Neuronal stem cell (in vitro differentiated cells): Measurements from ENCODE around the gene IRF6.
A peak's percentile ranks its signal among the peaks of the same experiment; 100 is the strongest.

Experiments
- DNase-seq: peaks from one replicate; pipeline ENCODE4 v3.0.0-alpha.2; 2013; ENCODE audit warnings: low spot score
- H2AFZ ChIP-seq: one replicate; pipeline ENCODE4 v1.6.1; 2013; ENCODE audit warnings: mild to moderate bottlenecking, low read length, inconsistent platforms
- H2AK5ac ChIP-seq: 2 replicates; pipeline ENCODE4 v1.6.1; 2013; ENCODE audit warnings: low read depth, mild to moderate bottlenecking, inconsistent platforms, low read length, moderate library complexity, mixed read lengths
- H2BK120ac ChIP-seq: 2 replicates; pipeline ENCODE4 v1.6.1; 2013; ENCODE audit warnings: low read depth, mild to moderate bottlenecking, inconsistent platforms, low read length, moderate library complexity, mixed read lengths
- H2BK12ac ChIP-seq: one replicate; pipeline ENCODE4 v1.6.1; 2013; ENCODE audit warnings: low read length, inconsistent platforms
- H2BK15ac ChIP-seq: 2 replicates; pipeline ENCODE4 v1.6.1; 2013; ENCODE audit warnings: mild to moderate bottlenecking, low read length, inconsistent platforms, mixed read lengths
- H2BK5ac ChIP-seq: one replicate; pipeline ENCODE4 v1.6.1; 2013; ENCODE audit warnings: inconsistent platforms, mild to moderate bottlenecking, low read length, moderate library complexity
- H3K14ac ChIP-seq: one replicate; pipeline ENCODE4 v1.6.1; 2013; ENCODE audit warnings: low read length, inconsistent platforms
- H3K18ac ChIP-seq: 2 replicates; pipeline ENCODE4 v1.6.1; 2013; ENCODE audit warnings: low read length, inconsistent platforms
- H3K23ac ChIP-seq: 2 replicates; pipeline ENCODE4 v1.6.1; 2013; ENCODE audit warnings: low read depth, mild to moderate bottlenecking, mixed read lengths, low read length, inconsistent platforms; ENCODE audit not compliant: poor library complexity
- H3K27ac ChIP-seq: replicated peaks from 3 replicates; pipeline ENCODE4 v1.5.1; 2013; ENCODE audit warnings: low read length, inconsistent platforms
- H3K27me3 ChIP-seq, 3 experiments: 2 replicates each; pipeline ENCODE4 v1.6.1; 2013; ENCODE audit warnings: low read length in 3 of 3, mild to moderate bottlenecking in 2 of 3, inconsistent platforms in 1 of 3, low read depth in 1 of 3, mixed read lengths in 1 of 3, moderate library complexity in 1 of 3; ENCODE audit not compliant: control insufficient read depth in 3 of 3, insufficient read depth in 3 of 3
- H3K36me3 ChIP-seq, 2 donors: replicated peaks in 1 of 2; 2 replicates each; pipeline ENCODE4 v1.6.1; 2013; ENCODE audit warnings: low read length in 2 of 2; ENCODE audit not compliant: control insufficient read depth in 2 of 2, insufficient read depth in 2 of 2
- H3K4ac ChIP-seq: 2 replicates; pipeline ENCODE4 v1.6.1; 2013; ENCODE audit warnings: inconsistent platforms, mild to moderate bottlenecking, low read length, moderate library complexity
- H3K4me1 ChIP-seq, 2 donors: 1 replicate in 1 of 2; 2 replicates in 1 of 2; pipeline ENCODE4 v1.6.1; 2013; ENCODE audit warnings: low read length in 2 of 2, low read depth in 1 of 2; ENCODE audit not compliant: control insufficient read depth in 2 of 2, insufficient read depth in 1 of 2
- H3K4me2 ChIP-seq: one replicate; pipeline ENCODE4 v1.6.1; 2013; ENCODE audit warnings: mild to moderate bottlenecking, low read length, inconsistent platforms; ENCODE audit not compliant: insufficient read depth, poor library complexity, severe bottlenecking
- H3K4me3 ChIP-seq, 2 donors: 2 replicates each; pipeline ENCODE4 v1.5.1; 2013; ENCODE audit warnings: low read length in 2 of 2, mild to moderate bottlenecking in 2 of 2, inconsistent platforms in 1 of 2, moderate library complexity in 1 of 2
- H3K79me1 ChIP-seq: one replicate; pipeline ENCODE4 v1.6.1; 2013; ENCODE audit warnings: low read depth, mild to moderate bottlenecking, inconsistent platforms, low read length, moderate library complexity
- H3K9ac ChIP-seq: one replicate; pipeline ENCODE4 v1.6.1; 2013; ENCODE audit warnings: mild to moderate bottlenecking, low read depth, low read length, inconsistent platforms; ENCODE audit not compliant: poor library complexity
- H3K9me3 ChIP-seq, 2 donors: replicated peaks in 1 of 2; 2 replicates each; pipeline versions ENCODE3 to v1.6.1; 2013; ENCODE audit warnings: low read length in 2 of 2, mild to moderate bottlenecking in 2 of 2, inconsistent platforms in 1 of 2, low read depth in 1 of 2, mixed read lengths in 1 of 2, moderate library complexity in 1 of 2; ENCODE audit not compliant: control insufficient read depth in 2 of 2, insufficient read depth in 1 of 2
- H4K8ac ChIP-seq: one replicate; pipeline ENCODE4 v1.6.1; 2013; ENCODE audit warnings: low read depth, mild to moderate bottlenecking, inconsistent platforms, low read length, moderate library complexity
- H4K91ac ChIP-seq: one replicate; pipeline ENCODE4 v1.6.1; 2013; ENCODE audit warnings: low read length, low read depth, mild to moderate bottlenecking, inconsistent platforms; ENCODE audit not compliant: poor library complexity
- WGBS, 2 donors: extraction: QIAGEN DNeasy Blood & Tissue Kit; methylation state at CpG; one replicate each; pipeline ENCODE4 v1.1.7; 2013; ENCODE audit warnings: missing lambda C conversion rate in 2 of 2, mixed read lengths in 1 of 2; ENCODE audit not compliant: insufficient read length in 2 of 2, insufficient replicate concordance in 1 of 2; ENCODE audit errors: extremely low coverage in 2 of 2; 5-methylcytosine and 5-hydroxymethylcytosine counted together

Gene IRF6

DNA sequence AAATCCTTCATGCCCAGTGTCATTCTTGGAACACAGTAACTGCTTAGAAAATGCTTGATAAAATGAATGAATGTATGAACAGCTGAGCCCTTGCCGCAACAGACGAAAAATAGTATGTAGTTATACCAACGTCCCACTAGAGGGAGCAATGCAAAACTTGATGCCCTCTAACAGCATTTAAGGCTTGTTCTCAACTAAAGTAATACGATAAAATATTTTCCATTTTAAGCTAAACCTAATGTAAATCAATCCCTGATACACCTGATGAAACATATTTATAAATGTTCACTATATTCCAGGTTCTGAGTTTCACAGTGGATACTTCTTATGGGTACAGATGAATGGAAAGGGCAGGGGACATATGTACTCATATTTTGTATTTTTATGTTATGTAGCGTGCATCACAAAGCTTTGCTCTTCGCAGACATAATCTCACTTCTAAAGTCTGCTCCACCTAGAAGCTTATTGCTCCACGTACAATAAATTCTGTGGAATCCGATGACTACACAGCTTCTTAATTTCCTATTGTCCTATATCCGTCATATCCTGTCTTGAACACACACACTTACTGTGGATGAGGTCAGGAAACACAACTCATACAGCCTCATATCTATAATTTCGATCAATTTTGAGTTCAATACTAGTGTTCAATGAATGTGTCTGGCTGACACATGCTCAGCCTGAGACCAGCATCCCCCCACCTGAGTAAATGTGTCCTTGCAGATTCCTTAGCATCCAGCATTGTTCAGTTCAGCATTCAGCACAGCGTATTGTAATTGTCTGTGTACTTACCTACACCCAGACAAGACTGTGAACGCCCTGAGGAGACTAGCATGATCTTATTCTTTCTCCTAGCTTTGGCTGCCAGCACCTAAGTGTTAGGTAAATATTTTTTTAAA, 17.4 kb upstream of the IRF6 start:
- DNase-seq: peak; percentile 39
- Histone ChIP-seq H2BK120ac (no peak overlapping the region), H2BK5ac (no peak overlapping the region), H4K8ac (no peak overlapping the region), H3K79me1 (no peaks in the 10 kb centered on the region), H2BK12ac (no peak overlapping the region), H3K27me3 (peaks cover 0 to 8% (median 0%) of the 10 kb centered on the region in 3 experiments), H2AK5ac (no peak overlapping the region), H3K9me3 (no peaks in the 10 kb centered on the region), H4K91ac (no peak overlapping the region), H3K4me1 (peaks cover 0 to 6% of the 10 kb centered on the region in 2 donors), H2AFZ (peak overlapping the region; percentile 76), H3K18ac (no peak overlapping the region), H3K9ac (no peak overlapping the region), H3K27ac (no peak overlapping the region), H3K4me2 (no peak overlapping the region), H3K36me3 (no peaks in the 10 kb centered on the region), H3K23ac (no peak overlapping the region), H3K14ac (no peak overlapping the region), H3K4ac (no peak overlapping the region), H3K4me3 (no peak overlapping the region), H2BK15ac (no peak overlapping the region)
- no CpG with 5 or more reads among the region's 12 CpGs for WGBS, 2 donors

DNA sequence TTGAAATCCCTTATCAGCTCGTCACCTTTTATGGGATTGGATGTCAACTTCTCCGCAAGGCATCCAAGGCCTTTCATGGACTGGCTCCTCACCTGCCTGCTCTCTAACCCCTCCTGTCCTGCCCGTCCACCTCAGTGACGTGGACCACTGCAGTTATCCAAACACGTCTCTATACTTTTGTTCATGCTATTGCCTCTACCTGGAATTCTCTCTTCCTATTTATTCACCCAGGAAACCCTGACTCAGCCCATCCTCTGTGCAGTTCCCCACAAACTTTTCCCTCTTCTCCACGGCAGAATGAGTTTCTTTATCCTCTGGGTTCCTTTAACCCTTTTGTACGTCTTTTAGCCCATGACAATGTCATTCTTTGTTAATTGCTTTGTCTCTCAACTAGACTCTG, 16.8 kb upstream of the IRF6 start:
- DNase-seq: no peak
- H3K27me3 ChIP-seq: peaks cover 0 to 11% (median 0%) of the 10 kb centered on the region in 3 experiments
- WGBS, 2 donors: no CpG with 5 or more reads among the region's 7 CpGs
- H2BK15ac ChIP-seq: no peak overlapping the region
- no peak overlapping the region for H3K14ac ChIP-seq
- no peak overlapping the region for H4K91ac ChIP-seq
- H3K4ac ChIP-seq: no peak overlapping the region
- H3K4me2 ChIP-seq: no peak overlapping the region
- no peaks in the 10 kb centered on the region for H3K36me3 ChIP-seq
- no peak overlapping the region for H2BK12ac ChIP-seq
- H2BK5ac ChIP-seq: no peak overlapping the region
- no peak overlapping the region for H3K9ac ChIP-seq
- H3K23ac ChIP-seq: no peak overlapping the region
- peaks cover 0 to 6% of the 10 kb centered on the region in 2 donors for H3K4me1 ChIP-seq
- H2AFZ ChIP-seq: peak overlapping the region; percentile 76
- peak overlapping the region; percentile 33 for H3K18ac ChIP-seq
- no peaks in the 10 kb centered on the region for H3K79me1 ChIP-seq
- peak overlapping the region; percentile 6 for H4K8ac ChIP-seq
- H3K4me3 ChIP-seq: no peak overlapping the region
- no peak overlapping the region for H2AK5ac ChIP-seq
- no peak overlapping the region for H2BK120ac ChIP-seq
- H3K9me3 ChIP-seq: no peaks in the 10 kb centered on the region
- no peak overlapping the region for H3K27ac ChIP-seq

DNA sequence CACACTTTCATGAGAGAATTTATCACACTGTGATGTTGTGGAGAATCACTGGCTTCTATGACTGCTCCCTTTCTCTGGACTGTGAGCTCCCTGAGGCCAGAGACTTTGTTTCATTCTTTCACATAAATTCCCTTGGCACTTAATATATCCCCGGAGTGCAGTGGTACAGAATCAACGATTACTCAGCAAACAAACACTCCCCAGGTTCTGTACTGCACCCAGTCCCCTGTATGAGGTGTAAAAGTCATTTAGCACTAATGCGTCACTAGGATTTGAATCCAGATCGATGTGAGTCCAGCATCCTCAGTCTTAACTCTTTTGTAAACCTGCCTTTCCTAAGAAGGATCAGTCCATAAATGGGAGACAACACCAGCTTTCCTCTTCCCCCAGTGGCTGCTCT, 15.0 kb upstream of the IRF6 start:
- no peak overlapping the region for H2BK5ac ChIP-seq
- no peak overlapping the region for H3K27ac ChIP-seq
- H3K23ac ChIP-seq: no peak overlapping the region
- H2AK5ac ChIP-seq: no peak overlapping the region
- no peak overlapping the region for H2BK15ac ChIP-seq
- no peak for DNase-seq
- H3K9ac ChIP-seq: no peak overlapping the region
- H4K8ac ChIP-seq: no peak overlapping the region
- no peak overlapping the region for H2AFZ ChIP-seq
- no peak overlapping the region for H3K18ac ChIP-seq
- H2BK120ac ChIP-seq: no peak overlapping the region
- no peaks in the 10 kb centered on the region for H3K36me3 ChIP-seq
- H3K4ac ChIP-seq: no peak overlapping the region
- H3K4me2 ChIP-seq: no peak overlapping the region
- no peaks in the 10 kb centered on the region for H3K9me3 ChIP-seq
- no peak overlapping the region for H2BK12ac ChIP-seq
- no CpG with 5 or more reads among the region's 4 CpGs for WGBS, 2 donors
- no peak overlapping the region for H3K4me3 ChIP-seq
- H4K91ac ChIP-seq: no peak overlapping the region
- H3K79me1 ChIP-seq: no peaks in the 10 kb centered on the region
- H3K4me1 ChIP-seq: peaks cover 0 to 6% of the 10 kb centered on the region in 2 donors
- H3K14ac ChIP-seq: no peak overlapping the region
- peaks cover 0 to 22% (median 0%) of the 10 kb centered on the region in 3 experiments for H3K27me3 ChIP-seq

DNA sequence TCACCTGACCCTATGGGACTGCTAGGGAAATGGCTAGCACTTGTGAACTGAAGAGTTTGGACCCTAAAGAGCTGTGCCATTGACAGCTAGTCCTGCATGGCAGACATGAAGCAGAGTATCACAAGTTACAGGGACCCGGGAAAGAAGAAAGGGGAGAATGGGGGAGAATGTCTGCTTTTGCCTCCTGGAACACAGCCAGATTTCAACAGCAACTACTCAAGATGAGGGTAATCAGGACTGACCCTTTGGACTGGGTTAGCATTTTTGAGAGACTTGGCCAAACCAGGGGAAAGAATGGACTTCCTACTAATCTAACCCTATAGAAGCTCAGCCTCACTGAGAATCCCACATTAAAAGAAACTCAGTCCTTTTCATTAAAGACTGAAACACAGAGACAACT, 13.1 kb upstream of the IRF6 start:
- Histone ChIP-seq H4K91ac (no peak overlapping the region), H3K27me3 (peaks cover 0 to 33% (median 0%) of the 10 kb centered on the region in 3 experiments), H2BK12ac (no peak overlapping the region), H3K27ac (no peak overlapping the region), H3K79me1 (no peaks in the 10 kb centered on the region), H2BK120ac (no peak overlapping the region), H3K23ac (no peak overlapping the region), H2BK15ac (no peak overlapping the region), H3K18ac (no peak overlapping the region), H3K4me1 (peaks cover 0 to 6% of the 10 kb centered on the region in 2 donors), H3K4me3 (no peak overlapping the region), H3K9me3 (no peaks in the 10 kb centered on the region), H4K8ac (no peak overlapping the region), H2BK5ac (no peak overlapping the region), H2AK5ac (no peak overlapping the region), H3K4ac (no peak overlapping the region), H3K36me3 (no peaks in the 10 kb centered on the region), H3K9ac (no peak overlapping the region), H3K14ac (no peak overlapping the region), H3K4me2 (no peak overlapping the region), H2AFZ (no peak overlapping the region)
- no CpG with 5 or more reads among the region's 1 CpG for WGBS, 2 donors
- no peak for DNase-seq
